Measurements from ENCODE around the gene CRYL1.
A peak's percentile ranks its signal among the peaks of the same experiment; 100 is the strongest.

CRYL1 gene, protein sequence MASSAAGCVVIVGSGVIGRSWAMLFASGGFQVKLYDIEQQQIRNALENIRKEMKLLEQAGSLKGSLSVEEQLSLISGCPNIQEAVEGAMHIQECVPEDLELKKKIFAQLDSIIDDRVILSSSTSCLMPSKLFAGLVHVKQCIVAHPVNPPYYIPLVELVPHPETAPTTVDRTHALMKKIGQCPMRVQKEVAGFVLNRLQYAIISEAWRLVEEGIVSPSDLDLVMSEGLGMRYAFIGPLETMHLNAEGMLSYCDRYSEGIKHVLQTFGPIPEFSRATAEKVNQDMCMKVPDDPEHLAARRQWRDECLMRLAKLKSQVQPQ

DNA sequence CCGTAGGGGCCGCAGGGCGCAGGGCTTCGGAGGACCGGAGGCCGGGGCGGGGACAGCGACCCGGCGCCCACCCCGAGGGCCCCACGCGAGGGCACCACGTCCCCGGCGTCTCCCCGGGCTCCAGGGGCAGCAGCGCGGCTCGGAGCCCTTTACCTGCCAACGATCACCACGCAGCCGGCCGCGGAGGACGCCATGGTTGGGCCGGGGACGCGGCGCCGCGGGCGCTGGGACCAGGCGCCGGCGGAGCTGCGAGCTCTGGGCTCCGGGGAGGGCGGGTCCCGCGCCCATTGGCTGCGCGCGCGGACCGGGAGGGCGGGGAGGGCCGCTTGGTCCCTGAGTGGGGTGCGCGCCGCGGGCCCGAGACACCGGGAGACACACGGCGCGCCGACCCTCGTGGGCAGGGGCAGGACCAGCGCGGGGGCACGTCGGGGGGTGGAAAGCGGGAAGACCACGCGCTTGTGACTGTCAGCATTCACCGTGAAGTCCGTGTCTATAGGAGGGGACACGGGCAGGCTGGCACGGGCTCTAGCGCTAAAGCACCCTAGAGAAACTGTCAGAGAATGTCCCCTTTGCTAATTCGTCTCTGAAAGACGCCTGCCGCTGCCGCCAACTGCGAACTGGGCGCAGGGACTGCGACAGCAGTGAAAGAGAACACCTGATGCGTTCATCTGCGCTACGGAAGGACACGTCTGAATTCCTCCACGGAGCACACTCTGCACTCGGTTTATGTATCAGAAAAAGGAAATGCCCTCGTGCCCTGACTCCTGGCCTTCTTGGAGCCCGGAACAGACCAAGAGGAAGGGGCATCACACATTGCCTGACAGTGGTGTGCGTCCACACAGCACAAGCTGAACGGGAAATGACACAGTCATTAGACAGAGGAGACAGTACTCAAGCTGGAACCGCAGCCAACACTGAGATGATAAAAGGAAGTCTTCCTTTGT is at the start of gene CRYL1:
TSS of gene CRYL1 (minus strand) at position 257 of the 944 bp plus-strand sequence. CDS start at position 194, 63 bp downstream.
- DNase-seq, result peak; percentile 77 to 81

DNA sequence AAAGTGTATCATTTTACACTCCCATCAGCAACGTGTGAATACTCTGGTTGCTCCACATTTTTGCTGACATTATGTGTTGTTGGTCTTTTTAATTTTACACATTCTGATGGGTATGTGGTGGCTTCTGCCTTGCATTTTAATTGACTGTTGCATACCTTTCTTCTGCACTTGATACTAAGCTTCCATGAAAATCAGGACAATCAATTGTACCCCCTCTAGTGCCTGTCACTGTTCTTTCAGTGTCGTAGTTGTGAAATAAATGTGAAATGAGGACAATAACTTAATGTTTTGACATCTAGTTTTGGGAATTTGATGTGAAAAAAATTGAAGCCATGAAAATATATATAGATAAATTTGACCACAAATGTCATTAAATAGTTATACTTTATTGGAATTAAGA is 48.0 kb upstream of the CRYL1 start:
- no peak for DNase-seq

DNA sequence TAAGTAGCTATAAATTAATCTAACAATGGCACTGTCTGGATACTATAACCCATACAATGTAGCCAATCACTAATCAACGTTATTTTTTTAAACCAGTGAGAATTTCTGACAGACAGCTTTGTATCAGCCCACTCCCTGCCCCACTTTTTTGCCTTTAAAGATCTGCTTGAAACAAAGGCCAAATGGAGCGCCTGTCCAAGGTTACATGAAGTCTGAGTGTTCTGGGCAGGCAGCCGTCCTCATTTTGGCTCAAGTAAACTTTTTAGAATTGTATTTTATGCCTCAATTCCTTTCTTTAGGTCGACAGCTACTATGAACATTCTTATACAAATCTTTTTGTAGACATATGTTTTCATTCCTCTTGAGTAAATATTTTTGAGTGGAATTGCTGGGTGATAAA is 47.5 kb upstream of the CRYL1 start:
- DNase-seq, result no peak

DNA sequence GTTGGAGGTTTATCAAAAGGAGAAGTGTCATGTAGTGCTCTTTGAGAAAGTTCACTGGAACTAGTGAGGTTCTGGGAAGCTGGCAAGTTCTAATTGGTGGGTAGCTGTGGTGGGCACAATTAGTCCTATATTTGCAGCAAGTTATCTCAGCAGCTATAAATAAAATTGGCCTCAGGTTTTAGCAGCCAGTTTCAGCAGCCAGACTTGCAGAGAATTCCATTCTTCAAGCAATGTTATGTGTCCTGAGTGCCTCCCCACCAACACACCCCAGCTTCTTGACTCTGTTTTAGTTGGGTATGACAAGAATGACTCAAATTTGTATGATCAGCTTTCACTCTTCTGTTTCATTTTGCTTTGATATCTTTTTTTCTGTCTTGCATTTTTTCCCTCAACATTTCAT is 46.0 kb upstream of the CRYL1 start:
- no peak for DNase-seq

DNA sequence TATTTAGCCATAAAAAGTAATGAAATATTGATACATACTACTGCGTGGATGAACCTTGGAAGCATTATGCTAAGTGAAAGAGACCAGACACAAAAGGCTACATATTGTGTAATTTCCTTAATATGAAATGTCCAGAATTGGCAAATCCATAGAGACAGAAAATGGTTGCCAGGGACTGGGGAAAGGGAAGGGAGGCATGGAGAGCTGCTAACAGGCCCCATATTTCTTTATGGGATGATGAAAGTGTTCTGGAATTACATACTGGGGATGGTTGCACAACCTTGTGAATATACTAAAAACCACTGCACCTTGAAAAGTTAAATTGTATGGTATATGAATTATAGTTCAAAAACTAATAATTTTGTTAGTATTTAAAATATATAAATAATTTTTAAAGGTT is 44.9 kb upstream of the CRYL1 start:
- no peak for DNase-seq

DNA sequence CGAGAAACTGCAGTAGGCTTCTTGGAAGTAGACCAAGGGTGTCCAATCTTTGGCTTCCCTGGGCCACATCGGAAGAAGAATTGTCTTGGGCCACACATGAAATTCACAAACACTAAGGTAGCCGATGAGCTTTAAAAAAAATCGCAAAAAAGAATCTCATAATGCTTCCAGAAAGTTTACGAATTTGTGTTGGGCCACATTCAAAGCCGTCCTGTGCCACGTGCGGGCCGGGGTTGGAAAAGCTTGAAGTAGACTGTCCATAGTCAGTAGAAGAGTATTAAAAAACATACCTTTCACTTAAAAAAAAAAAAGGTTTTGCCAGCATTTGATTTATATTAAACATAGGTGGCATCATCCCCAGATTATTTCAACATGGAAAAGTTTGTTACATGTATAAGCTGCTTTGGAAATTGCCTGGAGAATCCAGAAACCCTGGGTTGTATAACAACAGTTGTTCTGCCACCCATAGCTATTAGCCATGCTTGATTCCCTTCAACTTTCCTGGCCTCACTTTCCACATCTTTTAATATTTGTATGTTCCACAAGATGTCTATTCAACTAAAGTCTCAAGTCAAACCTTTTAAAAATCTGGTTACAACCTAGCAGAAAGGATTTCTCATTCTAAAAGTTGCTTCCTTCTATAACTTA is 42.3 kb upstream of the CRYL1 start:
- DNase-seq, result no peak

DNA sequence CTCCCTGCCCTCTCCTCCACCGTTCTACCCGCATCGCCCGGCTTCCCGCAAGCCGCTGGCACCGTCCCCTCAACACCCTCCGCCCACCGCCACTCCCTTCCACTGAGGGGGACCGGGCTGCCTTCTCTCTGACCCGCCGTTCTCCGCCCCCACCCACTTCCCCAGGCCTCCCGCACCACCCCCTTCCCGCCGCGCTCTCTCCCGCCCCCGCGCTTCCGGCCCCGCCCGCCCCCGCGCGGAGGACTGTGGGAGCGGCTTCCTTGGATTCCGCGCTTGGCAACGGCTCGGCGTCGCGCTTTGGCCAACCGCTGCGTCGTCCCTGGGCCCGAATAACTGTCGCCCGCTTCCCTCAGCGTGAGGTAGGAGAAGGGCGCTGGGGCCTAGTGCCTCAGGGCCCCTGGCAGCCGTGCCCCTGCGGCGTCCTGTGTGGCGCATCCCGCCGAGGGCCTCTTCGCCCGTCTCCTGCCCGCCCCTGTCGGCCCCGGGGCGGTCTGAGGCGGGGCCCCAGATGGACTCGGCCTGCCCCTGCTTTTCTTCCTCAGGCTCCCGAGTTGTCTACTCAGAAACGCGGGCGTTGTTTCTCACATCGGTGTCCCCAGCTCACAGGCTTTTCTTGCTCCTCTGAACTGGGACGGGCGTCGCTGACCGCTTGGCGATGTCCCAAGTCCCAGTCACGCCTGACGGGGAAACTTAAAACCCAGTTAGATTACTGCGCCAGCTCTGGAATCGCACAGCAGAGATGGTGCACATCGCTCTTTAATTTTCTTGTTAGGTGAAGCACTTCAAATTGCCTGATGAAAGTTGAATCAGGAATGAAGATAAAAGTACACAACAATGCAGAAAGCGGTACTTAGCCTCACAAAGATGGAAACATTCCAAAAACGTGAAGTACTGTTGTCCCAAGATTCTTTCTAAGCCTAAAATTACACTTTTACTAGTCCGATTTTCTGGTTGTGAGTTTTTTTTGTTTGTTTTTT is 41.5 kb upstream of the CRYL1 start, which contains the start of gene IFT88:
TSS of gene IFT88 (plus strand) at position 260 of the 977 bp plus-strand sequence. CDS start 7,229 bp downstream, outside the sequence.
- peak; percentile 88 to 89 for DNase-seq

DNA sequence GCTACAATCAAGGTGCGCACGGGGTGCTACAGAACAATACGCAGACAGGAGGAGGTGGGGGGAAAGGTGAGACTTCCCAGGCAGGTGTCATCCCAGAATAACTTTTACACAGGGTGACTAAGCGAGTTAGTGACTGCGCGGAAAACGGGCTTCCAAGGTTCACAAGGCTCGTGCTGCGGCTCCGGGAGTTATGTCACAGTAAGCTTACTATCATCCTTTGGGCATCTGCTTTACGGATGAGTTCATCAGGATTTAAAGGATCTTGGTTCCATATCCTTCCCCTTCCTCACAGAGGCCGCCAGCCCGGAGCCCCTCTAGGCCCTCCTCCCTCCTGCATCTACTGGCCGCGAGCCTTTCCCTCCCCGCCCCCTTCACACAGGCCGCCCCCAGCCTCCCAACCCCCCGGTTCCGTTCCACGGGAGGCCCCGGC is 40.8 kb upstream of the CRYL1 start:
- DNase-seq, result no peak

DNA sequence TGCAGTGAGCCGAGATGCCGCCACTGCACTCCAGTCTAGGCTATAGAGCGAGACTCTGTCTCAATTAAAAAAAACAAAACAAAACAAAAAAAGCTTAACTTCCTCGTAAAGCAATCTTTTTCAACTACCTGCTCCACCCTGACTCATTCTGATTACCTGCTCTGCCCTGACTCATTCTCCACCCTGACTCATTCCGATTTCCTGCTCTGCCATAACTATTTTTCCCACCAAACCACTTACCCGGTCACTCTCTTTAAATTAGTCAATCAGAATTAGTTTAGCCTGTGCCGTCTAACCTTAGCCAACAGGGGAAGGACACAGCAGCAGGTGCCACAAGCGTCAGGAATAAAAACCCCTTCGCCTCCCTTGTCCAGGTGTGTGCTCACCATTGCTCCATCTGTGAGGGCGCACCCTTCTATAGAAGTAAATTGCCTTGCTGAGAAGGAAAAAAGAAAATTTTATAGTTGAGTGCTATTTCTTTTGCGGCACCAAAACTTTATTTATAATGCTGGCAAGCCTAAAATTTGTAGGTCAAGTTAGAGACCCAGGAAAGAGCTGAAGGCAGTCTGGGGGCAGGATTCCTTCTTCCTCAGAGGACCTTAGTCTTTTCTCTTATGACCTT is 39.6 kb upstream of the CRYL1 start:
- DNase-seq, result peak; percentile 27

DNA sequence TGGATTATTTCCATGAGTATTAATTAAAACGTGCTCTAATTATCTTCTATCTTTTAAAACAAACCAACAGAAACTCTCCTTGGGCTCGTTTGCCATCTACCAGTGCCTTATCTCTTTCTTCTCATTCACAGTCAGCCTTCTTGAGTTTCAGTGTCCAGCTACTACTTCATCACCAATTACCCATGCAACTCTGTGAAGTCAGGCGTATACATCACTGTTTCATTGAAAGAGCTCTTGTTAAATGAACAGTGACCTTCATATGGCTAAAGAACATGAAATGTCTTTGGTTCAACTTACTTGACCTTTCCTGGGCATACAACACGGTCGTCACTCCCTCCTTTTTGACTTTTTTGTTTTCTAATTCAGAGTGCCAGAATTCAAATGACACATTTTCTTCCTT is 36.1 kb upstream of the CRYL1 start:
- no peak for DNase-seq

DNA sequence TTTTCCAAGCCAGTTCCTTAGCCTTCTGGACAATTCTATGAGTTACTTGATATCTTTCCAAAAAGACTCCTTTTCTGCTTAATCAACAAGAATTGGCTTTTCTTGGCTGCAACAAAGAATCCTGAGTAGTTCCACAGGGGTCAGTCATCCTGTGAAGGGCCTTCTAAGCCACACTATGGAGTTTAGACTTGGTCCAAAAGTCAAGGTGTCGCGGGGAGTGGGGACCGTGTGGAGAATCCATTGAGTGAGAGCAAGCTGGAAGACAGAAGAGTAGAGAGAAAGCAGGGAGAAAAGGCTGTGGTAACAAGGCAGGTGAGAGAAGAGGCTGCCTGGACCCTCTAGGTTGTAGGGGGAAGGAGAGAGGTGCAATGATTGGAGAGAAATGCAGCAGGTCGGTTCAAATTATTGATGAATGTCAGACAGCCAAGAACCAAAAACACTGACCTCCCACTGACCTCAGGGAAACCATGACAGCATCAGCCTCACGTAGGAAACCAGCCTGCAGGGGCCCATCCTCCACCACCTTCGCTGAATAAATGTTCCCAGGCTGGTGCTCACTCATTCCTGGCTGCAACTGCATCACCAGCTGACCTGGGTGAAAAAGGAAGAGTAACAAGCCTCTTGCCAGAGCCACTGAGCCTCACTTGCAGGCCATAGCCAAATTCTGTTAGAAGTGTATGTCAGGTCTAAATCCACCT is 34.2 kb upstream of the CRYL1 start:
- no peak for DNase-seq

DNA sequence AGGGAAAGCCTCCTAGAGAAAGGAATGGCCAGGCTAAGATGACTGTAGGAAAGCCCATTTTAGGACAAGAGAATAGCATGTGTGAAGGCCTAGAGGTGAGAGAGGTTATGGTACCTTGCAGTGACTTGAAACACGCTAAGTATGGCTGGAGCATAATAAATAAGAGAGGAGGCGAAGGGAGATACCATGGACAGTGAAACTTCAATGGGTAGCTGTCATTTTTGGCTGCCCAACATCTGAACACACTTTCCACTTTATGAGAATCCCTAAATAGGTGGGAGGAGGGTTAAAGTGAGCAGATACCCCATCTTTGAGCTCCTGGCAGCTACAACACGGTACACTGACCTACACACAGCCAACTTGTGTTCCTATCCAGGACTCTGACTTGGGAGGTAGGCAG is 33.3 kb upstream of the CRYL1 start:
- no peak for DNase-seq

DNA sequence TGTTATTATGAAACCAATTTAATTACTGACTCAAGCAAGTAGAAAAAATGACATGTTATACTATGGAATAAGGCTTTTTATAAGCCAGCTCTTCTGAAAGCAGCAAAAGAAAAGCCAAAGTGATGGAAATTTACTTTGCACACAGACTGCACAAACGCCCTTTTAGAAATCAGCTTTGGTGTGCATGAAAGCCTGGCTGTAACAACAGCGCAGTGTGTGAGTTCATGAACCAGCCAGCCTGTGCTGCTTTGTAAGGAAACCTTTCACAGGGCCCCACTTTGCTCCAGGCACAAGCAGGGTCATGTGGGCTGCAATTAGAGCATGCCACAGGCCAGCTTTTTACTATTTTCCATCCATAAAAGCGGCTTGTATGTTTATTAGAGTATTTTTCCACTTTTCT is 27.7 kb upstream of the CRYL1 start:
- no peak for DNase-seq

DNA sequence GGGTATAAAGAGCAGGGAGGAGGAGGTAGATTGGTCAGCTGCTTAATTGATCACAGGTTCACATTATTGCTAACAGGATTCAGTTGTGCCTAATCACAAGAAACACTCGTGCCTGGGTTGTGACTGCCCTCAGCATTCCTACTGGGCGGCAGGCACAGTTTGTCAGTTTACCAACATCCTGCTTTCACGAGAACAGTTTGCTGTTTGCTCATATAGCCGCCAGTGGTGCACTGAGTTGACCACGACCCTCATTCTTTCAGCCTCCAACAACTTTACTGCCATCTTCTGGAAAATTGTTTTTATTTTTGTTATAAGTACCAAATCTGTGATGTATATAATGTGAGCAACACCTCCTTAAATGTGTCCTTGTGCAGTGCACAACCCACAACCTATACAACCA is 25.1 kb upstream of the CRYL1 start:
- no peak for DNase-seq

DNA sequence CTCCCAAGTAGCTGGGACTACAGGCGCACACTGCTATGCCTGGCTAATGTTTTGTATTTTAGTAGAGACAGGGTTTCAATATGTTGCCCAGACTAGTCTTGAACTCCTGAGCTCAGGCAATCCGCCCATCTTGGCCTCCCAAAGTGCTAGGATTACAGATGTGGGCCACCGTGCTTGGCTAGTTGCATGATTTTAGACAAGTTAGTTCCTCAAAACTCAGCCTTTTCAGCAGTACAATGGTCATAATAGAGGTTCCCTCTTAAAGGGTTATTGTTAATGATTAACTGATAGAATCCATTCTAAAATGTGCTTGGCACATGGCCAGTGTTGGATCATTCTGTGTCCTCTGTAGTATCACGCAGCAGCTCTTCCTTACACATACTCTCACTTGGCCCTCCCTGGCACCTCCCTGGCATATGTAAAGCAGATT is 21.8 kb upstream of the CRYL1 start:
- DNase-seq, result no peak

DNA sequence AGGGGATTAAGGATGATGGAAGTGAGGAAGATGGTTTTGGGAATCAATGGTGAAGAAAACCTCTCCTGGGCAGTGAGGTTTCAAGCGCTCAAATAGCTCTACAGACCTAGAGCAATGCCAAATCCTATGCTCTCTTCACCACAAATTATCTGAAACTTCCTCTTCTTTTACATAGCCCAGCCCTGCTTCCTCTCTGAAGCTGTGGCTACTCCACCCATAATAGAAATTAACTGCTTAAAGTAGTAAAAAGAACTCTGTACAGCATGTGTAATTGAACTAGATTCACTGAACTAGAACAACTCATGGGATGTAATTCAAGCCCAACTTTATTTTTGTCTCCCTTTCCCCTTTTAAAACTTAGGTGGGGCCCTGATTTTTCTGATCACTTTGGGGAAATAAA is 20.9 kb upstream of the CRYL1 start:
- DNase-seq, result no peak

DNA sequence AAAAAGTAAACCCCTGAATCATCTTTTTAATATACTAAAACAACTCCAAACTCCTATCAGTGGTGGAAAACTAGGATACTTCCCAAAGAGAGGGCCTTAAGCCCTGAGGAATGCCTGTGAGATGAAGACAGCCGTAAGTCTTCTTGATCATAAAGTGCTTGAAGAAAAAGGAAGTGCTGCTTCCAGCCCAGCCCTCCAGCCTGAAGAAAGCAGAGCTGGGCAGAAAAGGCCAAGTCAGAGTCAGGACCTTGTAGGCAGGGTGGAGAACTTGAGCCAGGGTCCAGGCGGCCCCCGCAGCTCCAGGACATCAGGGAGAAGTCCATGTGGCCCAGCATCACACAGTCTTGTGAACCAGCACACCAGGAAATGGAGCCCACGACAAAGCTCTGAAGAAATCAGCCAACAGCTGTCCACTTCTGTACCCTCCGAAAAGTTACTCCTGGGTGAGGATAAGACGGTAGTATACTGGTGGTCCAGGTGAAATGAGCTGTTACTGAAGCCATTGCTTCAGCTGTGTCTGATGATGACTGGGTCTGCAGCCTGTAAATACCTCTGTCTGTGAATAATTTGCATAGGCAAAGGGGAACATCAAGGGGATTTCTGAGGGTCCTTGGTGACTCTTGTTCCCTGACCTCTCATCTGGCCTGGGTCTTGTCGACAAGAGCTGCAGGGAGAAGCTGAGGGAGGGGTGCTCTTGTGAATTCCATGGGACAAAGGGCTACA is 18.7 kb upstream of the CRYL1 start:
- DNase-seq, result no peak

DNA sequence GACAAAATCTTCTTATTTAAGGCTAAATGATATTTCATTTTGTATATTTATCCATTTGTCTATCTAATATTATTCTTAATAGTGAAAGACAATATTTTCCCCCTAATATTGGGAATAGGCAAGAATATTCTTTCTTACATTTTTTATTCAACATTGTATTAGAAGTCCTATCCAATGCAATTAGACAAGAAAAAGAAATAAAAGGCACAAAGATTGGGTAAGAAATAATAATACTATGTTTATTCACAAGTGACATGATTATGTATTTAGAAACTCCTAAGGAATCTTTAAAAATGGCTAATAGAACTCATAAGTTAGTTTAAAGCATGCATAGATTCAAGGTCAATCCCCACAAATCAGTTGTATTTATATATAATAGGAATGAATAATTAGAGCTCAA is 11.3 kb upstream of the CRYL1 start:
- no peak for DNase-seq

DNA sequence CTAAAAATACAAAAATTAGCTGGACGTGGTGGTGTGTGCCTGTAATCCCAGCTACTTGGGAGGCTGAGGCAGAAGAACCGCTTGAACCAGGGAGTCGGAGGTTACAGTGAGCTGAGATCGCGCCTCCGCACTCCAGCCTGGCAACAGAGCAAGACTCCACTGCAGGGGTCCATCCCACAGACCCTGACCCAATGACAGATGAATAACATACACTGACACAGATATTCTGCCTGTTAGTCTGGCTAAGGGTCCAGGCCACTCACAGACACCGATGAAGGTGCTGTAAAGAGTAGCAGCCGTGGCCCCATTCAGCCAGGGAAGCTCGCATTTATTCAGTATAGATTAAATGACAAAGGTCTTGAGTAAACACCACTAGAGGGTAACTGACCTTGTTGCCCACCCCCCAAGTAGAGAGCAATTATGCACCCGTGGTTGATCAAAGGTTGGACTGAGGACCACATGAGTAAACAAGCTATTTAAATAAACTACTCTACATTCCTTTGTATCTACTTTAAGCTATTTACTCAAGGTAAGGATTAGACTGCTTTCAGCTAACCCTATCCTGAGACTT is 8.5 kb upstream of the CRYL1 start:
- DNase-seq, result no peak

DNA sequence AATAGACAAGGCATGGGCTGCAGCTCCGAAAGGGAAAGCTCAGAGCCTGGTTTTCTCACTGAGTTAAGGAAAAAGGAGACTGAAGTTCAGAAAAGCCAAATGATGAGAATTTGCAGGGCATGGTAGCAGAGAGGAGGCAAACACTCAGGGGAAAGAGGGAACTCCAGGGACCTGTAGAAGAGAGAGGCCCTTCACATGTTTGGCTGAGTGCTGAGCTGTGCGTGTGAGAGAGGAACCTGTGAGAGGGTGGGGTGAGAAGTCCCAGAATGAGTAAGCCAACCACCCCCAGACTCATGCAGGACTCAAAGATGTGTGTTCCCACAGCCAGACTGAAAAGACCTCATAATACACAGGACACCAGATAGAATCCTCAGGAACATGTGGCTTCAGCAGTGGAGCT is 2.8 kb upstream of the CRYL1 start:
- peak; percentile 36 to 39 for DNase-seq

Measured in activated T-cell treated with anti-CD3 and anti-CD28 coated beads, Interleukin-2, amount 50 U/mL, for 48 hours (primary cell).